ENCODE measurements around the gene CLDN8. TPM values are rescaled to one million over a fixed set of nuclear protein-coding genes. Genes with fewer than 3 reads are reported as not detected.

CLDN8 gene
- polyA plus RNA-seq, 1 of the 3 experiments (the other 2 are of a cell fraction) = not detected

GRCh38 chr21:30222724-30223123, 6.8 kb upstream of the CLDN8 start:
- H3K27ac ChIP-seq (ENCODE audit: low read depth in 2 of 2, low read length in 1 of 2) = no peak overlapping the region
- DNase-seq = no peak
- POLR2A ChIA-PET = no interaction called here
- no peaks in the 10 kb centered on the region for H3F3A ChIP-seq (replicated peaks; ENCODE audit: insufficient read depth)
- H3K27me3 ChIP-seq (ENCODE audit: insufficient read depth) = no peaks in the 10 kb centered on the region; the same call in 1 of the 2 replicates
- CTCF ChIA-PET = no interaction called here
- H3K4me1 ChIP-seq (ENCODE audit: control insufficient read depth in 1 of 2, insufficient read depth in 2 of 2, low read depth in 1 of 2, low read length in 1 of 2) = no peaks in the 10 kb centered on the region
- H3K36me3 ChIP-seq (replicated peaks in 1 of 2; ENCODE audit: control insufficient read depth in 1 of 2, insufficient read depth in 2 of 2, low read length in 1 of 2) = no peaks in the 10 kb centered on the region
- H3K79me2 ChIP-seq (ENCODE audit: insufficient read depth) = no peaks in the 10 kb centered on the region
- H3K9me2 ChIP-seq = no peaks in the 10 kb centered on the region
- no peak overlapping the region for H3K4me2 ChIP-seq
- no peak overlapping the region for H3K9ac ChIP-seq
- no peaks in the 10 kb centered on the region for H3K9me3 ChIP-seq
- no peak overlapping the region for H2AFZ ChIP-seq (ENCODE audit: low read depth)
- no peaks in the 10 kb centered on the region for H4K20me1 ChIP-seq (ENCODE audit: insufficient read depth)
- no peak for TF ChIP-seq RFX5 (IDR thresholded peaks at IDR 0.05; ENCODE audit: low read length)
- no peak for TF ChIP-seq JUND (IDR thresholded peaks at IDR 0.05)
- H3K4me3 ChIP-seq (ENCODE audit: low read depth in 2 of 2, low read length in 1 of 2) = no peak overlapping the region

GRCh38 chr21:30211071-30211470, 4.8 kb downstream of the CLDN8 start:
- peaks cover 3% of the 10 kb centered on the region; the same call in 1 of the 2 replicates for H3K27me3 ChIP-seq (ENCODE audit: insufficient read depth)
- no peaks in the 10 kb centered on the region for H3F3A ChIP-seq (replicated peaks; ENCODE audit: insufficient read depth)
- WGBS (ENCODE audit: low lambda C conversion rate) = 0% methylated on average over 1 of the region's 1 CpG
- no peaks in the 10 kb centered on the region for H3K36me3 ChIP-seq (replicated peaks in 1 of 2; ENCODE audit: control insufficient read depth in 1 of 2, insufficient read depth in 2 of 2, low read length in 1 of 2)
- H3K4me3 ChIP-seq (ENCODE audit: low read depth in 2 of 2, low read length in 1 of 2) = no peak overlapping the region
- no peak overlapping the region for H3K9ac ChIP-seq
- no peak for DNase-seq
- H3K79me2 ChIP-seq (ENCODE audit: insufficient read depth) = no peaks in the 10 kb centered on the region
- CTCF ChIA-PET = interaction anchor here (0.8 kb wide), 1 partner anchor 16 kb away, joined by 3 read pairs; no protein-coding TSS in a partner anchor
- TF ChIP-seq FOXM1 (IDR thresholded peaks at IDR 0.05; ENCODE audit: low read depth) (no peak), MAX (IDR thresholded peaks at IDR 0.05; ENCODE audit: low read depth) (no peak), FOXJ3 (CRISPR knock-in tag; IDR thresholded peaks at IDR 0.05) (no peak), TCF12 (IDR thresholded peaks at IDR 0.05) (no peak)
- no peak overlapping the region for H3K4me2 ChIP-seq
- no peak overlapping the region for H2AFZ ChIP-seq (ENCODE audit: low read depth)
- no peaks in the 10 kb centered on the region for H4K20me1 ChIP-seq (ENCODE audit: insufficient read depth)
- H3K9me3 ChIP-seq = no peaks in the 10 kb centered on the region
- H3K27ac ChIP-seq (ENCODE audit: low read depth in 2 of 2, low read length in 1 of 2) = no peak overlapping the region
- H3K9me2 ChIP-seq = no peaks in the 10 kb centered on the region
- no peaks in the 10 kb centered on the region for H3K4me1 ChIP-seq (ENCODE audit: control insufficient read depth in 1 of 2, insufficient read depth in 2 of 2, low read depth in 1 of 2, low read length in 1 of 2)
- POLR2A ChIA-PET = no interaction called here

GRCh38 chr21:30209601-30210000, 6.3 kb downstream of the CLDN8 start:
- H3F3A ChIP-seq (replicated peaks; ENCODE audit: insufficient read depth) = no peaks in the 10 kb centered on the region
- H2AFZ ChIP-seq (ENCODE audit: low read depth) = no peak overlapping the region
- H3K79me2 ChIP-seq (ENCODE audit: insufficient read depth) = no peaks in the 10 kb centered on the region
- no peak overlapping the region for H3K27ac ChIP-seq (ENCODE audit: low read depth in 2 of 2, low read length in 1 of 2)
- H3K4me2 ChIP-seq = no peak overlapping the region
- ChIA-PET POLR2A (no interaction called here), CTCF (no interaction called here)
- no peak overlapping the region for H3K9ac ChIP-seq
- no peaks in the 10 kb centered on the region for H3K27me3 ChIP-seq (ENCODE audit: insufficient read depth)
- 16% methylated on average over 5 of the region's 5 CpGs for WGBS (ENCODE audit: low lambda C conversion rate)
- H3K4me3 ChIP-seq (ENCODE audit: low read depth in 2 of 2, low read length in 1 of 2) = no peak overlapping the region
- DNase-seq = no peak
- H3K9me2 ChIP-seq = no peaks in the 10 kb centered on the region
- no peaks in the 10 kb centered on the region for H3K9me3 ChIP-seq
- no peaks in the 10 kb centered on the region for H3K36me3 ChIP-seq (replicated peaks in 1 of 2; ENCODE audit: control insufficient read depth in 1 of 2, insufficient read depth in 2 of 2, low read length in 1 of 2)
- no peaks in the 10 kb centered on the region for H3K4me1 ChIP-seq (ENCODE audit: control insufficient read depth in 1 of 2, insufficient read depth in 2 of 2, low read depth in 1 of 2, low read length in 1 of 2)
- H4K20me1 ChIP-seq (ENCODE audit: insufficient read depth) = no peaks in the 10 kb centered on the region
- TF ChIP-seq FOSL2 (IDR thresholded peaks at IDR 0.05; ENCODE audit: borderline replicate concordance, low read depth) (no peak), GATA2 (CRISPR knock-in tag; IDR thresholded peaks at IDR 0.05) (no peak), GABPA (IDR thresholded peaks at IDR 0.05; ENCODE audit: low read depth) (no peak), MEF2A (IDR thresholded peaks at IDR 0.05; ENCODE audit: borderline replicate concordance, low read depth) (no peak), YY1 (IDR thresholded peaks at IDR 0.05; ENCODE audit: low read depth) (no peak), EZH2phosphoT487 (IDR thresholded peaks at IDR 0.05; ENCODE audit: borderline replicate concordance, low read depth) (no peak), FOXM1 (IDR thresholded peaks at IDR 0.05; ENCODE audit: low read depth) (no peak), ZBTB33 (IDR thresholded peaks at IDR 0.05; ENCODE audit: borderline replicate concordance, low read depth) (no peak), SIN3A (IDR thresholded peaks at IDR 0.05; ENCODE audit: borderline replicate concordance, low read depth, low read length) (no peak), RXRA (IDR thresholded peaks at IDR 0.05; ENCODE audit: borderline replicate concordance, low read depth) (no peak), TEAD4 (IDR thresholded peaks at IDR 0.05; ENCODE audit: borderline replicate concordance, insufficient read depth) (no peak), RFX5 (IDR thresholded peaks at IDR 0.05; ENCODE audit: low read length) (no peak), PBX3 (IDR thresholded peaks at IDR 0.05) (no peak), POLR2AphosphoS5 (IDR thresholded peaks at IDR 0.05; ENCODE audit: low read depth, low read length) (no peak), CHD2 (IDR thresholded peaks at IDR 0.05; ENCODE audit: low read length, partially characterized antibody) (no peak), TCF12 (IDR thresholded peaks at IDR 0.05) (no peak), NRF1 (IDR thresholded peaks at IDR 0.05; ENCODE audit: low read depth, low read length) (no peak)
- TF ChIP-seq, protein P1, sequence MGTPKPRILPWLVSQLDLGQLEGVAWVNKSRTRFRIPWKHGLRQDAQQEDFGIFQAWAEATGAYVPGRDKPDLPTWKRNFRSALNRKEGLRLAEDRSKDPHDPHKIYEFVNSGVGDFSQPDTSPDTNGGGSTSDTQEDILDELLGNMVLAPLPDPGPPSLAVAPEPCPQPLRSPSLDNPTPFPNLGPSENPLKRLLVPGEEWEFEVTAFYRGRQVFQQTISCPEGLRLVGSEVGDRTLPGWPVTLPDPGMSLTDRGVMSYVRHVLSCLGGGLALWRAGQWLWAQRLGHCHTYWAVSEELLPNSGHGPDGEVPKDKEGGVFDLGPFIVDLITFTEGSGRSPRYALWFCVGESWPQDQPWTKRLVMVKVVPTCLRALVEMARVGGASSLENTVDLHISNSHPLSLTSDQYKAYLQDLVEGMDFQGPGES (IDR thresholded peaks at IDR 0.05; ENCODE audit: low read depth, low read length) = no peak

Data from SK-N-SH (cell line).